Neural cell (in vitro differentiated cells): ENCODE data around the gene THAP2. TPM values are rescaled to one million over a fixed set of nuclear protein-coding genes. Genes with fewer than 3 reads are reported as not detected.

Experiments used
- H2AFZ ChIP-seq: fragments of 200-600, 300-800 bp; sonication (generic), shearing (Covaris generic); 2 replicates; pipeline ENCODE4 v1.6.0; 2014; ENCODE audit warnings: low read depth, mild to moderate bottlenecking, antibody characterized with exemption, low read length, moderate library complexity
- H3F3A ChIP-seq: fragments of 200-600 bp; shearing (Covaris generic); 2 replicates; pipeline ENCODE4 v1.6.1; 2016; ENCODE audit warnings: mild to moderate bottlenecking, moderate library complexity, mixed read lengths, antibody characterized with exemption, low read length; ENCODE audit not compliant: insufficient read depth, poor library complexity, severe bottlenecking
- H3K27ac ChIP-seq: fragments of 200-600, 300-800 bp; sonication (generic), shearing (Covaris generic); 2 replicates; pipeline ENCODE4 v1.5.1; 2014; ENCODE audit warnings: mild to moderate bottlenecking, low read length, moderate library complexity
- H3K27me3 ChIP-seq: fragments of 300-800, 200-600 bp; sonication (generic), shearing (Covaris generic); 2 replicates; pipeline ENCODE4 v1.6.0; 2014; ENCODE audit warnings: mild to moderate bottlenecking, low read depth, low read length, moderate library complexity; ENCODE audit not compliant: insufficient read depth
- H3K36me3 ChIP-seq: fragments of 300-800, 200-600 bp; sonication (generic), shearing (Covaris generic); 2 replicates; pipeline ENCODE4 v1.5.1; 2014; ENCODE audit warnings: mild to moderate bottlenecking, antibody characterized with exemption, low read length, moderate library complexity; ENCODE audit not compliant: insufficient read depth
- H3K4me2 ChIP-seq: fragments of 300-800, 200-600 bp; sonication (generic), shearing (Covaris generic); 2 replicates; pipeline ENCODE4 v1.6.0; 2014; ENCODE audit warnings: mild to moderate bottlenecking, low read length
- H3K4me3 ChIP-seq: fragments of 300-800, 200-600 bp; sonication (generic), shearing (Covaris generic); 2 replicates; pipeline ENCODE4 v1.5.1; 2014; ENCODE audit warnings: mild to moderate bottlenecking, low read length, moderate library complexity
- H3K79me2 ChIP-seq: fragments of 200-600 bp; shearing (Covaris generic); replicated peaks from 2 replicates; pipeline ENCODE4 v1.6.0; 2014; ENCODE audit warnings: mild to moderate bottlenecking, low read length, moderate library complexity; ENCODE audit not compliant: insufficient read depth
- H3K9ac ChIP-seq: fragments of 300-800, 200-600 bp; sonication (generic), shearing (Covaris generic); 2 replicates; pipeline ENCODE4 v1.6.1; 2016; ENCODE audit warnings: mild to moderate bottlenecking, low read length, mixed read lengths
- H3K9me2 ChIP-seq: fragments of 200-600 bp; shearing (Covaris generic); 2 replicates; pipeline ENCODE4 v1.6.1; 2016; ENCODE audit warnings: mild to moderate bottlenecking, low read length, mixed read lengths; ENCODE audit not compliant: insufficient read depth
- H3K9me3 ChIP-seq: fragments of 200-600, 300-800 bp; sonication (generic), shearing (Covaris generic); 2 replicates; pipeline ENCODE4 v1.6.1; 2016; ENCODE audit warnings: mild to moderate bottlenecking, mixed run types, low read length, moderate library complexity, mixed read lengths
- H4K20me1 ChIP-seq: fragments of 200-600 bp; shearing (Covaris generic); 2 replicates; pipeline ENCODE4 v1.6.1; 2016; ENCODE audit warnings: mild to moderate bottlenecking, mixed run types; ENCODE audit not compliant: insufficient read depth
- CTCF ChIP-seq: fragments of 450-650 bp; IDR thresholded peaks from 2 replicates; pipeline ENCODE4 v1.5.1; 2014; ENCODE audit warnings: antibody characterized with exemption, mild to moderate bottlenecking, moderate library complexity; ENCODE audit not compliant: poor library complexity, severe bottlenecking
- EP300 ChIP-seq: fragments of 450-650 bp; conservative IDR thresholded peaks from 2 replicates; pipeline ENCODE4 v1.6.1; 2014; ENCODE audit warnings: antibody characterized with exemption, mild to moderate bottlenecking, moderate library complexity; ENCODE audit not compliant: poor library complexity, severe bottlenecking
- EZH2 ChIP-seq: fragments of 200-600, 300-800 bp; shearing (Covaris generic), sonication (generic); IDR thresholded peaks from 2 replicates; pipeline ENCODE4 v1.6.1; 2014; ENCODE audit warnings: antibody characterized with exemption, low read length, borderline replicate concordance, mild to moderate bottlenecking; ENCODE audit not compliant: insufficient read depth, poor library complexity, severe bottlenecking
- MXI1 ChIP-seq: fragments of 450-650 bp; conservative IDR thresholded peaks from 2 replicates; pipeline ENCODE4 v1.6.1; 2014; ENCODE audit warnings: antibody characterized with exemption, mild to moderate bottlenecking; ENCODE audit not compliant: poor library complexity, severe bottlenecking
- POLR2AphosphoS5 ChIP-seq: IDR thresholded peaks from 2 replicates; pipeline ENCODE4 v1.6.1; 2012
- RAD21 ChIP-seq: fragments of 450-650 bp; conservative IDR thresholded peaks from 2 replicates; pipeline ENCODE4 v1.6.1; 2014; ENCODE audit warnings: antibody characterized with exemption, mild to moderate bottlenecking, moderate library complexity
- REST ChIP-seq: IDR thresholded peaks from 2 replicates; pipeline ENCODE4 v1.6.1; 2012; ENCODE audit warnings: borderline replicate concordance
- SMC3 ChIP-seq: fragments of 450-650 bp; conservative IDR thresholded peaks from 2 replicates; pipeline ENCODE4 v1.6.1; 2014; ENCODE audit warnings: antibody characterized with exemption, mild to moderate bottlenecking, moderate library complexity; ENCODE audit not compliant: poor library complexity
- TAF1 ChIP-seq: IDR thresholded peaks from 2 replicates; pipeline ENCODE4 v1.6.1; 2012; ENCODE audit warnings: low read depth
- polyA plus RNA-seq: library from polyadenylated mRNA; depleted of rRNA; stranded (reverse); fragments of >200 nt; gene quantifications from 2 replicates; pipeline ENCODE4 v1.2.3, GENCODE V29; 2014

THAP2 gene
- polyA plus RNA-seq, 1 donor from 2014 or later, result 15.5 TPM

GRCh38 chr12:71666259-71666658 lies 2.2 kb downstream of the THAP2 start:
- H3K9me2 ChIP-seq, result no peaks in the 10 kb centered on the region
- H3K79me2 ChIP-seq, result peaks cover 38% of the 10 kb centered on the region
- no peaks in the 10 kb centered on the region for H3K27me3 ChIP-seq
- H3F3A ChIP-seq, result no peaks in the 10 kb centered on the region
- H3K27ac ChIP-seq, result no peak overlapping the region
- H3K9ac ChIP-seq, result no peak overlapping the region
- H4K20me1 ChIP-seq, result no peaks in the 10 kb centered on the region
- H3K9me3 ChIP-seq, result no peaks in the 10 kb centered on the region
- no peak overlapping the region for H3K4me2 ChIP-seq
- H2AFZ ChIP-seq, result no peak overlapping the region
- H3K36me3 ChIP-seq, result no peaks in the 10 kb centered on the region
- TF ChIP-seq RAD21 (no peak), REST (no peak), EZH2 (no peak), EP300 (no peak), MXI1 (no peak), SMC3 (no peak), POLR2AphosphoS5 (no peak), CTCF (no peak), TAF1 (no peak)
- peak overlapping the region; percentile 82 for H3K4me3 ChIP-seq

GRCh38 chr12:71671311-71671710 lies 7.2 kb downstream of the THAP2 start:
- peaks cover 3% of the 10 kb centered on the region for H3K79me2 ChIP-seq
- H3K9me2 ChIP-seq, result no peaks in the 10 kb centered on the region
- TF ChIP-seq REST (no peak), RAD21 (no peak), MXI1 (no peak), POLR2AphosphoS5 (no peak), EZH2 (no peak), TAF1 (no peak), CTCF (no peak), EP300 (no peak), SMC3 (no peak)
- H3K36me3 ChIP-seq, result no peaks in the 10 kb centered on the region
- H3K9ac ChIP-seq, result no peak overlapping the region
- H3K27ac ChIP-seq, result no peak overlapping the region
- no peaks in the 10 kb centered on the region for H4K20me1 ChIP-seq
- no peaks in the 10 kb centered on the region for H3K9me3 ChIP-seq
- H3K4me3 ChIP-seq, result no peak overlapping the region
- H3K27me3 ChIP-seq, result no peaks in the 10 kb centered on the region
- no peaks in the 10 kb centered on the region for H3F3A ChIP-seq
- no peak overlapping the region for H2AFZ ChIP-seq
- H3K4me2 ChIP-seq, result no peak overlapping the region
